SK-N-SH treated with all-trans-retinoic acid at 6 μM for 48 hours (cell line): ENCODE measurements around the gene SUPT4H1.

ENCODE experiments used
- CSRNP3 ChIP-seq: fragments of 250-450 bp; sonication (Bioruptor Pico); IDR thresholded peaks from 2 replicates; pipeline ENCODE4 v1.5.1; 2021; ENCODE audit warnings: mild to moderate bottlenecking, moderate library complexity
- ZNF70 ChIP-seq: fragments of 450-650 bp; formaldehyde crosslinking; IDR thresholded peaks from 2 replicates; pipeline ENCODE4 v1.5.0; 2020; ENCODE audit warnings: mild to moderate bottlenecking, moderate library complexity
- TF ChIP-seq, protein P1 (sequence below): fragments of 250-450 bp; sonication (Bioruptor Pico); IDR thresholded peaks from 2 replicates; pipeline ENCODE4 v1.5.1; 2020; ENCODE audit warnings: low read depth, mild to moderate bottlenecking, moderate library complexity

GRCh38 chr17:58317421-58318064, 34.5 kb downstream of the SUPT4H1 start:
- TF ChIP-seq, protein P1, sequence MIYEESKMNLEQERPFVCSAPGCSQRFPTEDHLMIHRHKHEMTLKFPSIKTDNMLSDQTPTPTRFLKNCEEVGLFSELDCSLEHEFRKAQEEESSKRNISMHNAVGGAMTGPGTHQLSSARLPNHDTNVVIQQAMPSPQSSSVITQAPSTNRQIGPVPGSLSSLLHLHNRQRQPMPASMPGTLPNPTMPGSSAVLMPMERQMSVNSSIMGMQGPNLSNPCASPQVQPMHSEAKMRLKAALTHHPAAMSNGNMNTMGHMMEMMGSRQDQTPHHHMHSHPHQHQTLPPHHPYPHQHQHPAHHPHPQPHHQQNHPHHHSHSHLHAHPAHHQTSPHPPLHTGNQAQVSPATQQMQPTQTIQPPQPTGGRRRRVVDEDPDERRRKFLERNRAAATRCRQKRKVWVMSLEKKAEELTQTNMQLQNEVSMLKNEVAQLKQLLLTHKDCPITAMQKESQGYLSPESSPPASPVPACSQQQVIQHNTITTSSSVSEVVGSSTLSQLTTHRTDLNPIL = no peak
- TF ChIP-seq ZNF70 (CRISPR knock-in tag) (no peak), CSRNP3 (no peak)
